PFSK-1 (cell line): ENCODE data around the gene USP20.

Source experiments
- FOXP2 ChIP-seq: optimal IDR thresholded peaks from 2 replicates; pipeline ENCODE3; 2011; ENCODE audit warnings: borderline replicate concordance, control low read depth, inconsistent platforms; ENCODE audit not compliant: insufficient read depth; ENCODE audit errors: extremely low read length, extremely low read depth
- POLR2AphosphoS5 ChIP-seq: IDR thresholded peaks from 2 replicates; pipeline ENCODE4 v1.6.1; 2012; ENCODE audit warnings: low read depth, mild to moderate bottlenecking, control low read depth, low read length, moderate library complexity
- SIN3A ChIP-seq: IDR thresholded peaks from 2 replicates; pipeline ENCODE4 v1.6.1; 2012; ENCODE audit warnings: mild to moderate bottlenecking, low read length, moderate library complexity, borderline replicate concordance; ENCODE audit not compliant: insufficient read depth
- TAF1 ChIP-seq: IDR thresholded peaks from 2 replicates; pipeline ENCODE4 v1.6.1; 2012; ENCODE audit warnings: low read length, control low read depth, borderline replicate concordance; ENCODE audit not compliant: insufficient read depth
- TF ChIP-seq, protein P1 (sequence below), 2 experiments: IDR thresholded peaks; 2 replicates each; pipeline versions ENCODE4 v1.6.1 to v1.8.0; 2011 to 2012; ENCODE audit warnings: low read depth in 2 of 2, low read length in 2 of 2, control low read depth in 1 of 2, inconsistent platforms in 1 of 2, mild to moderate bottlenecking in 1 of 2, moderate library complexity in 1 of 2; ENCODE audit not compliant: insufficient read depth in 1 of 2

USP20 gene

DNA sequence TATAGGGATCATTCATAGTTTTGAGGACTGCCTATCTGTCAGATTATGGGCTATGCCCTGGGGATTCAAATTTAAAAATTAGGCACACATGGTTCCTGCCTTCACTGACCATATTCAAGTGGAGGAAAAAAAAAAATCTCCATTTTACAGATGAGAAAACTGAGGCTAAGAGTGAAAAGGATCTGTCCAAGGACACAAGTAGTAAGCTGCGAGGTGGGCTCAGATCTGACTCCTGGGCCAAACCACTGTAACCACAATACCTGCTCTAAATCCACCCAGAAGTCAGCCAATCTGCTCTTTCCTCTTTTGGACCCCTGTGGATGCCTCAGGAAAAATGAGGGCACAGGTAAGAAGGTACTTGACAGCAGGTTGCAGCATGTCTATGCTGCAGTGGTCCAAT is 8.5 kb upstream of the USP20 start:
- TF ChIP-seq SIN3A, result no peak
- TF ChIP-seq POLR2AphosphoS5, result no peak
- TF ChIP-seq FOXP2, result no peak
- TF ChIP-seq, protein P1, sequence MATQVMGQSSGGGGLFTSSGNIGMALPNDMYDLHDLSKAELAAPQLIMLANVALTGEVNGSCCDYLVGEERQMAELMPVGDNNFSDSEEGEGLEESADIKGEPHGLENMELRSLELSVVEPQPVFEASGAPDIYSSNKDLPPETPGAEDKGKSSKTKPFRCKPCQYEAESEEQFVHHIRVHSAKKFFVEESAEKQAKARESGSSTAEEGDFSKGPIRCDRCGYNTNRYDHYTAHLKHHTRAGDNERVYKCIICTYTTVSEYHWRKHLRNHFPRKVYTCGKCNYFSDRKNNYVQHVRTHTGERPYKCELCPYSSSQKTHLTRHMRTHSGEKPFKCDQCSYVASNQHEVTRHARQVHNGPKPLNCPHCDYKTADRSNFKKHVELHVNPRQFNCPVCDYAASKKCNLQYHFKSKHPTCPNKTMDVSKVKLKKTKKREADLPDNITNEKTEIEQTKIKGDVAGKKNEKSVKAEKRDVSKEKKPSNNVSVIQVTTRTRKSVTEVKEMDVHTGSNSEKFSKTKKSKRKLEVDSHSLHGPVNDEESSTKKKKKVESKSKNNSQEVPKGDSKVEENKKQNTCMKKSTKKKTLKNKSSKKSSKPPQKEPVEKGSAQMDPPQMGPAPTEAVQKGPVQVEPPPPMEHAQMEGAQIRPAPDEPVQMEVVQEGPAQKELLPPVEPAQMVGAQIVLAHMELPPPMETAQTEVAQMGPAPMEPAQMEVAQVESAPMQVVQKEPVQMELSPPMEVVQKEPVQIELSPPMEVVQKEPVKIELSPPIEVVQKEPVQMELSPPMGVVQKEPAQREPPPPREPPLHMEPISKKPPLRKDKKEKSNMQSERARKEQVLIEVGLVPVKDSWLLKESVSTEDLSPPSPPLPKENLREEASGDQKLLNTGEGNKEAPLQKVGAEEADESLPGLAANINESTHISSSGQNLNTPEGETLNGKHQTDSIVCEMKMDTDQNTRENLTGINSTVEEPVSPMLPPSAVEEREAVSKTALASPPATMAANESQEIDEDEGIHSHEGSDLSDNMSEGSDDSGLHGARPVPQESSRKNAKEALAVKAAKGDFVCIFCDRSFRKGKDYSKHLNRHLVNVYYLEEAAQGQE (IDR thresholded peaks at IDR 0.05; ENCODE audit: insufficient read depth in 1 of 2, low read depth in 2 of 2, low read length in 2 of 2), result no peak
- TF ChIP-seq TAF1, result no peak

DNA sequence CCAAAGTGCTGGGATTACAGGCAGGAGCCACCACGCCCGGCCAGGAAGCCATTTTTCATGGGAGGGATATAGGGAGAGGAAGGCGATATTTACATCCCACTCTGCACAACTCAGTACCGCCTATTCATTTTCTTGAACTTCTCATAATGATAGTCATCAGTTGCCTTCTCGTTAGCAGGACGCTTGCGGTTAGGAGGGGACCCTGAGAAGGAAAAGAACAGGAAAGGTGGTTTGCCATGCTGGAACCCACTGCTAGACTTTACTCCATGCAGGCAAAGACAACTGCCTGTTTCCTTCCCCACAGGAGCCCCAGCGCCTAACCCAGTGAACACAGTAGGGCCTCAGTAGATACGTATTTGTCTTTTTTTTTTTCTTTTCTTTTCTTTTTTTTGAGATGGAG is 7.2 kb upstream of the USP20 start:
- TF ChIP-seq FOXP2 (no peak), TAF1 (no peak), SIN3A (no peak), POLR2AphosphoS5 (no peak)
- TF ChIP-seq, protein P1 (IDR thresholded peaks at IDR 0.05; ENCODE audit: insufficient read depth in 1 of 2, low read depth in 2 of 2, low read length in 2 of 2), result no peak

DNA sequence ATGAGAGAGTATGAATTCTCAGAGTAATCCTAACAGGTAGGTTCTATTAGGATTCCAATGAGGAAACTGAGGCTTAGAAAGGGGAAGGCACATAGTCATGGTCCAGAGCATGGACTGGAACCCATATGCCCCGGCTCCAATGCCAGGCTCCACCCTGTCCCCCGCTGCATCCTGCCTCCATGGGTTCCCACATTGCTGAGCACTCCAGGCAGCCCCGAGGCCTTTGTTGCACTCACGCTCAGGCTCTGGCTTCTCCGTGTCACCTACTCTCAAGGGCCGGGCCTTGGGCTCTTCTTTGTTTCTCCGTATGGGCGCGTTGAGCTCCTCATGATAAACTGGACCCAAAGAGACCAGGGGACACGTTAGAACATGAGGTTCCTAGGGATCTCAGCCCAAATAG is 6.3 kb upstream of the USP20 start:
- TF ChIP-seq POLR2AphosphoS5 (no peak), TAF1 (no peak), FOXP2 (no peak), SIN3A (no peak)
- TF ChIP-seq, protein P1 (IDR thresholded peaks at IDR 0.05; ENCODE audit: insufficient read depth in 1 of 2, low read depth in 2 of 2, low read length in 2 of 2), result no peak

DNA sequence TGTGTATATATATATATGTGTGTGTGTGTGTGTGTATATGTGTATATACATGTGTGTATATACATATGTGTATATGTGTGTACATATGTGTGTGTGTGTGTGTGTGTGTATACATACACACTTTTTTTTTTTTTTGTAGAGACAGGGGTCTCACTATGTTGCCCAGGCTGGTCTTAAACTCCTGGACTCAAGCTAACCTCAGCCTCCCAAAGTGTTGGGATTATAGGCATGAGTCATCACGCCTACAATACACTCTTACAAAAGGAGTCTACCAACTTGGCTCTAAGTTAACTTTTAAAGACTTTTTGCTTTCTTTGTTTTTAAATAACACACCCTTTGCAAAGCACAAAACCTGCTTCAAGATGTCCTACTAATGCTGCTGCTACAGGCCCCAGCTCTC is 2.3 kb upstream of the USP20 start:
- TF ChIP-seq TAF1, result no peak
- TF ChIP-seq, protein P1 (IDR thresholded peaks at IDR 0.05; ENCODE audit: insufficient read depth in 1 of 2, low read depth in 2 of 2, low read length in 2 of 2), result no peak
- no peak for TF ChIP-seq SIN3A
- no peak for TF ChIP-seq FOXP2
- TF ChIP-seq POLR2AphosphoS5, result no peak

DNA sequence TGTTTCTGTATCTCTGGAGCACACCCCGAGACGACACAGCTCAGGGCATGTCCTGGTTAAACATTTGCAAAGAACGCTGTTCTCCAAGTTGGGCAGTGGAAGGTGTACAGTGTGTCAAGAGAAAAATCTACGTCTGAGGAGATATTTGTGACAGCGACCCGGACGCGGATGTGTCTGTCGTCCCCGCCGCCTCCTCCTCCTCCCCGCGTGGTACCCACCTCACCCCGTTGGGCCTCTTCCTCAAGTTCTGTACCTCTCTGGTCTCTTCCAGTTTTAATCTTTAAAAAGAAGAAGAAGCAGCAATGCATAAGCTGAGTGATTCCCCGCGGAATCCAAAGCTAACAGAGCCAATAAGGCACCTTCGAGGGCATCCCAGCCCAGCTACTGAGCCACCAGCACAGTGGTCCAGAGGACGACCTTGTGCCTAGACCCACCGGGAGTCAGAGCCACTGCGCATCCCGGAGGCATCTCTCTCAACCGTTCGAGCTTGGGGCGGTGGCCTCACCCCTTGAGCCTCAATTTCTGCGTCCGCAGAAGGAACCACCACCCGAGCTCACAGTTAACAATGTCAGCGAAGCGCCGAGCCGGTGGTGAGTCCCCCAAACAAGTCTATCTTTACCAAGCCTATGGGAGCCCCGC is 650 bp upstream of the USP20 start:
- TF ChIP-seq TAF1, result no peak
- TF ChIP-seq, protein P1 (IDR thresholded peaks at IDR 0.05; ENCODE audit: insufficient read depth in 1 of 2, low read depth in 2 of 2, low read length in 2 of 2), result no peak
- no peak for TF ChIP-seq SIN3A
- no peak for TF ChIP-seq POLR2AphosphoS5
